OCI-LY1 (cell line): ENCODE measurements around the gene NUP214.

Experiments
- H2AFZ ChIP-seq: fragments of 200-600 bp; sonication (generic), shearing (Covaris generic); 2 replicates; pipeline ENCODE4 v1.6.0; 2014; ENCODE audit warnings: antibody characterized with exemption, mild to moderate bottlenecking, low read length
- H3F3A ChIP-seq: fragments of 200-600 bp; sonication (generic), shearing (Covaris generic); 2 replicates; pipeline ENCODE4 v1.6.0; 2014; ENCODE audit warnings: mild to moderate bottlenecking, antibody characterized with exemption, low read length, moderate library complexity; ENCODE audit not compliant: insufficient read depth
- H3K27ac ChIP-seq: fragments of 200-600 bp; sonication (generic); 2 replicates; pipeline ENCODE4 v1.5.1; 2014; ENCODE audit warnings: low read length, mixed run types, mild to moderate bottlenecking, low read depth; ENCODE audit not compliant: poor library complexity, severe bottlenecking
- H3K27me3 ChIP-seq: fragments of 200-600 bp; sonication (generic); 2 replicates; pipeline ENCODE4 v1.6.0; 2014; ENCODE audit warnings: antibody characterized with exemption, mild to moderate bottlenecking, low read length, moderate library complexity; ENCODE audit not compliant: insufficient read depth
- H3K36me3 ChIP-seq: fragments of 200-600 bp; sonication (generic); 2 replicates; pipeline ENCODE4 v1.6.1; 2014; ENCODE audit warnings: mild to moderate bottlenecking, antibody characterized with exemption, low read length, moderate library complexity, mixed read lengths; ENCODE audit not compliant: insufficient read depth
- H3K4me1 ChIP-seq: fragments of 200-600 bp; sonication (generic); 2 replicates; pipeline ENCODE4 v1.5.1; 2014; ENCODE audit warnings: mild to moderate bottlenecking, low read length, moderate library complexity; ENCODE audit not compliant: insufficient read depth, severe bottlenecking
- H3K4me2 ChIP-seq: fragments of 200-600 bp; sonication (generic), shearing (Covaris generic); 2 replicates; pipeline ENCODE4 v1.6.1; 2014; ENCODE audit warnings: low read length
- H3K4me3 ChIP-seq: fragments of 200-600 bp; sonication (generic); 2 replicates; pipeline ENCODE4 v1.5.1; 2014; ENCODE audit warnings: low read length, low read depth, mild to moderate bottlenecking, mixed read lengths; ENCODE audit not compliant: poor library complexity, severe bottlenecking
- H3K79me2 ChIP-seq: fragments of 200-600 bp; shearing (Covaris generic); 2 replicates; pipeline ENCODE4 v1.6.1; 2016; ENCODE audit warnings: mixed run types, low read length, mixed read lengths; ENCODE audit not compliant: insufficient read depth
- H3K9ac ChIP-seq: fragments of 200-600 bp; sonication (generic), shearing (Covaris generic); 2 replicates; pipeline ENCODE4 v1.6.1; 2014; ENCODE audit warnings: mild to moderate bottlenecking, low read length, mixed read lengths
- H3K9me2 ChIP-seq: fragments of 200-600 bp; sonication (generic), shearing (Covaris generic); 2 replicates; pipeline ENCODE4 v1.6.1; 2014; ENCODE audit warnings: low read depth, mild to moderate bottlenecking, low read length, mixed read lengths
- H3K9me3 ChIP-seq: fragments of 200-600 bp; shearing (Covaris generic); 2 replicates; pipeline ENCODE4 v1.6.1; 2014; ENCODE audit warnings: low read length, mixed read lengths
- H4K20me1 ChIP-seq: fragments of 200-600 bp; sonication (generic), shearing (Covaris generic); 2 replicates; pipeline ENCODE4 v1.6.0; 2016; ENCODE audit warnings: mild to moderate bottlenecking, low read length; ENCODE audit not compliant: insufficient read depth
- CTCF ChIP-seq: fragments of 200-600 bp; sonication (generic), shearing (Covaris generic); IDR thresholded peaks from 2 replicates; pipeline ENCODE4 v1.5.1; 2017; ENCODE audit warnings: mild to moderate bottlenecking, antibody characterized with exemption, low read length, moderate library complexity, mixed read lengths
- EZH2 ChIP-seq: fragments of 200-600 bp; sonication (generic), shearing (Covaris generic); IDR thresholded peaks from 2 replicates; pipeline ENCODE4 v1.8.0; 2017; ENCODE audit warnings: borderline replicate concordance, mixed run types, mild to moderate bottlenecking, antibody characterized with exemption, low read length, moderate library complexity, mixed read lengths

Gene NUP214

DNA sequence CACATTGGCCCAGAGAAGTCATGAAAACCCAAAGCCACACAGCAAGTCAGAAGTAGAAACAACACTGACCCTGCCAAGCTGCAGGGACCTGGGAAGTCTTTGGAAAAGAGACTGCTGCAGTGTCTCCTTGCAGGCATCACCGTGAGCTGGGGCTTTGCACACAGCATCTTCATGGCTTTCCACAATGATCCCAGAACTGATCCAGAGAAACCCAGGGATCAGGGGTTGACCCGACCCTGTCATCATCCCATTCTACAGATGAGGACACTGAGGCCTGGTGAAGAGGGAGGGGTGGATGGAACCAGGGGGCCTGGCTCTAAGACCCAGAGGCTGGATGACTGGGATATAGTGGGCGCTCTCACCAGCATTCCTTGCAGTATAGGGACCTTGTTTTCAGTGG, 155.3 kb downstream of the NUP214 start:
- Histone ChIP-seq H3K4me2 (no peak overlapping the region), H3K9me2 (no peaks in the 10 kb centered on the region), H3K9ac (no peak overlapping the region), H3K4me1 (peaks cover 16% of the 10 kb centered on the region), H3F3A (no peaks in the 10 kb centered on the region; the same call in 1 of the 2 replicates), H3K4me3 (no peak overlapping the region), H3K9me3 (no peaks in the 10 kb centered on the region), H3K27ac (no peak overlapping the region), H2AFZ (no peak overlapping the region), H3K36me3 (no peaks in the 10 kb centered on the region), H3K79me2 (no peaks in the 10 kb centered on the region), H4K20me1 (no peaks in the 10 kb centered on the region), H3K27me3 (peaks cover 4% of the 10 kb centered on the region; the same call in 1 of the 2 replicates)
- TF ChIP-seq EZH2 (no peak), CTCF (no peak)

GRCh38 chr9:131281119-131281965, 156.0 kb downstream of the NUP214 start:
- Histone ChIP-seq H3K9ac (no peak overlapping the region), H3K79me2 (no peaks in the 10 kb centered on the region), H4K20me1 (no peaks in the 10 kb centered on the region), H3K9me3 (no peaks in the 10 kb centered on the region), H3K36me3 (no peaks in the 10 kb centered on the region), H3F3A (no peaks in the 10 kb centered on the region; the same call in 1 of the 2 replicates), H3K4me3 (no peak overlapping the region), H3K4me1 (peaks cover 9% of the 10 kb centered on the region), H3K27ac (no peak overlapping the region), H2AFZ (no peak overlapping the region), H3K4me2 (no peak overlapping the region), H3K27me3 (peaks cover 4% of the 10 kb centered on the region; the same call in 1 of the 2 replicates), H3K9me2 (no peaks in the 10 kb centered on the region)
- no peak for TF ChIP-seq CTCF
- TF ChIP-seq EZH2, result no peak

DNA sequence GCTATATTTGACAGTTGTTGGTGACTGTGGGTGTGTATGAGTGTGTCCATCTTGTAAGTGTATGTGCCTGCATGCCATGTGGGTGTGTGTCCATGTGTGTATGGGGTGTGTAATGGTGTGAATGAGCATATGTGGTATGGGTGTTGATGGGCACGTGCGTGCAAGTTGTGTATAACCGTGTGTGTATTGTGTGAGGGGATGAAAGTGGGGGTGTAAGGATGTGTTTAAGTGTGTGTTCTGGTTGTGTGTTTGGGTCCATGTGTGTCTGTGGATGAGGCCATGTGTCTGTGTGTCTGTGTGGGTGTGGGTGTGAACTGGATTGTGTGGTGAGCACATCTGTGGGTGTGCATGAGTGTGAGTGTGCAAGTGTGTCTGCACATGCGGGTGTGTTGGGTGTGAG, 156.8 kb downstream of the NUP214 start:
- Histone ChIP-seq H3K9ac (no peak overlapping the region), H3K27me3 (peaks cover 4% of the 10 kb centered on the region; the same call in 1 of the 2 replicates), H2AFZ (no peak overlapping the region), H3K9me3 (no peaks in the 10 kb centered on the region), H3K4me1 (peaks cover 5% of the 10 kb centered on the region), H3K4me3 (no peak overlapping the region), H3F3A (no peaks in the 10 kb centered on the region; the same call in 1 of the 2 replicates), H3K9me2 (no peaks in the 10 kb centered on the region), H3K4me2 (no peak overlapping the region), H4K20me1 (no peaks in the 10 kb centered on the region), H3K27ac (no peak overlapping the region), H3K36me3 (no peaks in the 10 kb centered on the region), H3K79me2 (no peaks in the 10 kb centered on the region)
- TF ChIP-seq EZH2 (no peak), CTCF (no peak)
